ENCODE results near the gene CLPTM1.
"Not testable (repeated sequence)": the region's sequence is repeated elsewhere in the genome, so short reads cannot be mapped to it uniquely, and the experiment has no call there.

CLPTM1 gene

GRCh38 chr19:44943801-44944249 lies 11.4 kb upstream of the CLPTM1 start:
- no peak for DNase-seq (ENCODE audit: low read depth)

- no peak for DNase-seq (ENCODE audit: low read depth)
Measured at GRCh38 chr19:44947041-44947581, 8.1 kb upstream of the CLPTM1 start.

GRCh38 chr19:44948237-44948636 lies 6.9 kb upstream of the CLPTM1 start:
- DNase-seq (ENCODE audit: low read depth): no peak

- no peak for DNase-seq (ENCODE audit: low read depth)
Measured at GRCh38 chr19:44948763-44949374, 6.3 kb upstream of the CLPTM1 start.

- no peak for DNase-seq (ENCODE audit: low read depth)
Measured at GRCh38 chr19:44949550-44949949, 5.6 kb upstream of the CLPTM1 start.

DNA sequence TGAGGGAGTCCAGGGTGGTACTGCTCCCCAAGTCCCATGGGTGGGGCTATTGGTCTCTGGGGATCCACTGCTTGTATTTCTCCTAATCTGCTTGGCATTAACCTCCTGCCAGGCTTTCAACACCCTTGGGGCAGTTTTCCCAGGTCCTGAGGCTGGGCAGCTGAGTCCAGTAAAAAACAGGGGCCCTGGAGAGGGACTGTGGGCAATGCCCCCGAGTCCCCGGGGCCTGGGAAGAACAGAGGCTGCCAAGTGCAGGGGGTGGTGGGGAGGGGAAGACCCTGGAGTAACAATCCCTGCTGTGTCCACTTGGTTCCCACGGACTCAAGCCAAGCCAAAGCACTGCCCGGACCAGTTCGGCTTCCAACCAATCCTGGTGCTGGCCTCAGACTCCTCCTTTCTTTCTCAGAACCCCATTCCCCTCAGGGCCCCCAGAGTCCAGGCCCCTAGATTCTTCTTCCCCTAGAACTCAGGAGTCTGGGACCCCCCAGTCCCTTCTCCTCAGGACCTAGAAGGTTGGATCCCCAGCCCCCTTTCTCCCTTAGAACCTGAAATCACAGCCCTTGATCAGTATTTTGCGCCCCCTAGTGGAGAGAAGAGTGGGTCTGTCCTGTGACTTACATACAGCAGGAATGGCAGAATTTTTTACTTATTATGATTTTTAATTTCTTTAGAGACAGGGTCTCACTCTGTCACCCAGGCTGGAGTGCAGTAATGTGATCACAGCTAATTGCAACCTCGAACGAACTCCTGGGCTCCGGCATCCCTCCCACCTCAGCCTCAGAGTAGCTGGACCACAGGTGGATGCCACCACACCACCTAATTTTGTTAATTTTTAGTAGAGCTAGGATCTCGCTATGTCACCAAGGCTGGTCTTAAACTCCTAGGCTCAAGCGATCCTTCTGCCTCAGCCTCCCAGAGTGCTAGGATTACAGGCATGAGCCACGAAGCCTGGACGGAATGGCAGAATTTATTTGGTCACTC lies 3.7 kb upstream of the CLPTM1 start:
- no peak for DNase-seq (ENCODE audit: low read depth)

GRCh38 chr19:44954278-44954648 lies 917 bp upstream of the CLPTM1 start:
- no peak for DNase-seq (ENCODE audit: low read depth)

- DNase-seq (ENCODE audit: low read depth): no peak
Measured at GRCh38 chr19:44955505-44956439, 592 bp downstream of the CLPTM1 start.

DNA sequence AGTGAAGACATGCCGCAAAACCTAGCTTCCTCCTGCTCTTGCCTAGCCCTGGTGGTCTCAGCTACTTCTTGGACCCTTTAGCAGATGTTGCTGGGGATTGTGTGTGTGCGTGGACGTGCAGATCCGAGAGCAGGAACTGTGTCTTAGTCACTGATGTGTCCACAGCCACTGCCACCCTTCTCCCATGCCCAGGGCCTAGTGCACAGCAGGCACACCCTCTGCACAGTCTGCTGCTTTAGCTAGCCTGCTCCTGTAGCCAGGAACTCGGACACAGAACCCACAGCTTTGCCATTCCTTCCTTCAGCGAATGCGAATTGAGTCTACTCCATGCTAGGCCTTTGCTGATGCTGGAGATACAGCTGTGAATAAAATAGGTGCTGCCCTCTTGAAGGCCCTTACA lies 2.3 kb downstream of the CLPTM1 start:
- DNase-seq (ENCODE audit: low read depth): no peak

DNA sequence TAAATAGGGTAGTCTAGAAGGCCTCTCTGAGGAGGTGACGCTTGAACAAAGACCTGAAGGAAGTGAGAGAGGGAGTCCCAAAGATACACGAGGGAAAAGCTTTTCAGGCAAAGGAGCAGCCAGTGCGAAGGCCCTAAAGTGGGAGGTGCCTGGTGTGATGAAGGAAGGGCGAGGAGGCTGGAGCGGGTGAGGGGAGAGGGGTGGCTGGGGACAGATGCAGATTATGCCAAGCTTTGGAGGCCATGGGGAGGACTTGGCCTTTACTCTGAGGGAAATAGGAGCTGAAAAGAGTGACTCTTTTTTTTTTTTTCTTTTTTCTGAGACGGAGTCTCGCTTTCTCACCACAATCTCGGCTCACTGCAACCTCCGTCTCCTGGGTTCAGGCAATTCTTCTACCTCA lies 2.9 kb downstream of the CLPTM1 start:
- no peak for DNase-seq (ENCODE audit: low read depth)

DNA sequence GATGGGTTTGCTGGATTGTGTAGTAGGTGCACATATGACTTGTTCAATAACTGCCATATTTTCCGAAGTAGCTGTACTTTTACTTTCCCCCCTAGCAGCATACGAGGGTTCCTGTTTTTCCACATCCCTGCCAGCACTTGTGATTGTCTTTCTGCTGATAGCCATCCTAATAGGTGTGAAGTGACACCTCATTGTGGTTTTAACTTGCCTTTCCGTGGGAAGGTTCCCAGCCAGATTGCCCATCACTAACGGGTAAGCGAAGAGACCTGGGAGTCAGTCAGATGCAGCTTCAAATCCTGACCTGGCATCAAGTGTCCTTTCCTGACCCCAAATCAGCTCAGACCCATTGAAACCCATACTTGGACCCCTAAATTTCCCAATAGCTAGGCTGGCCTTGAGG lies 4.5 kb downstream of the CLPTM1 start:
- no peak for DNase-seq (ENCODE audit: low read depth)

- no peak for DNase-seq (ENCODE audit: low read depth)
Measured at GRCh38 chr19:44960906-44961728, 5.9 kb downstream of the CLPTM1 start.

DNA sequence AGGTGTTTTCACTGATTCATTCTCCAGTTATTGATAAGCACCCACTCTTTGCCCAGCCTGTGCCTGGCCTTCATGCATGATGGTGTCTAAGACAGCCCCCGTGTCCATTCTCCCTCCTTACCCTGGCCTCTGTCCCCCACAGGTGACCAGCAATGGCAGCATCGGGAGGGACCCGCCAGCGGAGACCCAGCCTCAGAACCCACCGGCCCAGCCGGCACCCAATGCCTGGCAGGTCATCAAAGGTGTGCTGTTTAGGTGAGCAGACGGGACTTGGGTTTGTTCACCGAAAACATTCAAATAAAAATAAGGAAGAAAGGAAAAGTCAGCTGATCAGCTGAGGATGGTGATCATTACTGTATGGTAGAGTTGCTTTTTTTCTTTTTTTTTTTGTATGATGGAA lies 6.6 kb downstream of the CLPTM1 start:
- no peak for DNase-seq (ENCODE audit: low read depth)

GRCh38 chr19:44968118-44968517 lies 12.9 kb downstream of the CLPTM1 start:
- DNase-seq (ENCODE audit: low read depth): no peak

- DNase-seq (ENCODE audit: low read depth): no peak
Measured at GRCh38 chr19:44968670-44969069, 13.5 kb downstream of the CLPTM1 start.

GRCh38 chr19:44969437-44969836 lies 14.3 kb downstream of the CLPTM1 start:
- no peak for DNase-seq (ENCODE audit: low read depth)

DNA sequence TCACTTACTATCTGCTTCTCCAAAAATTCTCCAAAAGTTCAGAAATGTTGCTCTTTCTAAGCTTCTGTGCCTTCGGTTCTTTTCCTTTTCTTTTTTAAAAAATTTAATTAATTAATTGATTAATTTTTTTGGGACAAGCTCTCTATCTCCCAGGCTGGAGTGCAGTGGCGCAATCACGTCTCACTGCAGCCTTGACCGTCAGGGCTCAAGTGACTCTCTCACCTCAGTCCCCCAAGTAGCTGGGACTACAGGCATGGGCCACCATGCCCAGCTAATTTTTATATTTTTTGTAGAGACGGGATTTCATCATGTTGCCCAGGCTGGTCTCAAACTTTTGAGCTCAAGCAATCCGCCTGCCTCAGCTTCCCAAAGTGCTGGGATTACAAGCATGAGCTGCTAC lies 16.3 kb downstream of the CLPTM1 start:
- DNase-seq (ENCODE audit: low read depth): not testable (repeated sequence)

- no peak for DNase-seq (ENCODE audit: low read depth)
Measured at GRCh38 chr19:44972802-44973201, 17.6 kb downstream of the CLPTM1 start.

DNA sequence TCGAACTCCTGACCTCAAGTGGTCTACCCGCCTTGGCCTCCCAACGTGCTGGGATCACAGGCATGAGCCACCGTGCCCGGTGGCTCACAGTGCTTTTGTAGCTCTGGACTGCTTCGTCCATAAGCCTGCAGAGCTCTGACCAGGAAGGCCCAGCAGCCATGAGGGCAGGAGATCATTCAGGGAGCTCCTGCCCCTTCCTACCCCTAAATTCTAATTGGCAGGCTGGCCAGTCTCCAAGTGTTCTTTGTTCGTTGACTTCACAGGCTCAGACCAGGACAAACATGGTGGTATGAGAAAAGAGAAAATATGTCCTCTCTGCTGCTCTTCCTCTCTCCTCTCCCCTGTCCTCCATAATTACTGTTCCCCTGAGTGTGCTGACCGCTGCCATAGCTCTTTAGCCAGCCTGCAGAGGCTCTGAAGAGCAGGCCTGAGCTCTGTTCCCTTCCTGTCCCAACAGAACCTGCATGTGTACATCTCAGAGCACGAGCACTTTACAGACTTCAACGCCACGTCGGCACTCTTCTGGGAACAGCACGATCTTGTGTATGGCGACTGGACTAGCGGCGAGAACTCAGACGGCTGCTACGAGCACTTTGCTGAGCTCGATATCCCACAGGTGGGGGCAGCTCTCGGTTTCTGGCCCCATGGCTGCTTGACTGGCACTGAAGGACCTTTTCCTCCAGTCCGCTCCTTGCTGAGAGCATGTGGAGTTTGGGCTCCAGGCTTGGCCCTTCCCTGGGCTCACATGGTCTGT lies 19.0 kb downstream of the CLPTM1 start:
- DNase-seq (ENCODE audit: low read depth): no peak

- no peak for DNase-seq (ENCODE audit: low read depth)
Measured at GRCh38 chr19:44974857-44975256, 19.7 kb downstream of the CLPTM1 start.

Measured in stimulated activated CD8-positive, alpha-beta memory T cell treated with anti-CD3 and anti-CD28 coated beads, Interleukin-12 subunit alpha, Interleukin-12 subunit beta, amount 100 ng/mL, for 4 hours (primary cell).